Measurements from ENCODE around the gene MICAL2.

DNA sequence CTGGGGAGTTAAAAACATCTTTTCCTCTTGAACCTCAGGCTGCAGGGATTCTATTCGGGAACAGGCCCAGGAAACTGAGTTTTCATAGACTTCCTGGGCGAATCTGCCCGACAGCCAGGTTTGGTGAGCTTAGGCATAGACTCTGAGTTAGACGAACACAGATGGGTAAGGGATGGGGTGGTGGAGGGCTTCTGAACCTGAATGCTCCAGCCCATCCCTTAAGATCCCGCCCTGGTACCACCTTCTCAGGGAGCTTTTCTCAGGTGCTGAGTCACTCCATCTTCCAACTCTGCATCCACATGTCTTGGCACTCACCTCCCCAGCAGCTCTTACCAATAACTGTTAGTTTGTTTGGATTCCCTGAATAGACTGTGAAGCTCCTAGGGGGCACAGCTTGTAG is 37.4 kb downstream of the MICAL2 start:
- TF ChIP-seq CTCF (IDR thresholded peaks at IDR 0.05) (no peak), POLR2AphosphoS5 (IDR thresholded peaks at IDR 0.05) (no peak), POLR2A (IDR thresholded peaks at IDR 0.05; ENCODE audit: low read depth) (no peak), EP300 (IDR thresholded peaks at IDR 0.05) (no peak)

All from esophagus muscularis mucosa (tissue), 4 donors.